ENCODE measurements around the gene CLDN20. TPM values are rescaled to one million over a fixed set of nuclear protein-coding genes. Genes with fewer than 3 reads are reported as not detected.

Gene CLDN20
- total RNA-seq, 1 donor, result not detected

GRCh38 chr6:155259897-155260296, 3.9 kb upstream of the CLDN20 start:
- TF ChIP-seq CTCF (IDR thresholded peaks at IDR 0.05; ENCODE audit: insufficient read depth, low read length), result no peak
- H3K4me3 ChIP-seq (ENCODE audit: low read depth, low read length), result no peak overlapping the region

GRCh38 chr6:155260686-155261085, 3.1 kb upstream of the CLDN20 start:
- TF ChIP-seq CTCF (IDR thresholded peaks at IDR 0.05; ENCODE audit: insufficient read depth, low read length), result no peak
- DNase-seq (ENCODE audit: low read depth), result no peak
- no peak overlapping the region for H3K4me3 ChIP-seq (ENCODE audit: low read depth, low read length)

More at GRCh38 chr6:155259897-155260296, 3.9 kb upstream of the CLDN20 start:
- no peak for DNase-seq (ENCODE audit: low read depth)

- no peak overlapping the region for H3K4me3 ChIP-seq (ENCODE audit: low read depth, low read length)
- DNase-seq (ENCODE audit: low read depth), result no peak
- TF ChIP-seq CTCF (IDR thresholded peaks at IDR 0.05; ENCODE audit: insufficient read depth, low read length), result no peak
These were observed 2.5 kb upstream of the CLDN20 start for GRCh38 chr6:155261111-155261900.

- TF ChIP-seq CTCF (IDR thresholded peaks at IDR 0.05; ENCODE audit: insufficient read depth, low read length), result no peak
- no peak for DNase-seq (ENCODE audit: low read depth)
- H3K4me3 ChIP-seq (ENCODE audit: low read depth, low read length), result no peak overlapping the region
These were observed 1.2 kb upstream of the CLDN20 start for GRCh38 chr6:155262655-155263054.

GRCh38 chr6:155264693-155265320, 994 bp downstream of the CLDN20 start:
- DNase-seq (ENCODE audit: low read depth), result peak; percentile 13
- no peak for TF ChIP-seq CTCF (IDR thresholded peaks at IDR 0.05; ENCODE audit: insufficient read depth, low read length)
- no peak overlapping the region for H3K4me3 ChIP-seq (ENCODE audit: low read depth, low read length)

- DNase-seq (ENCODE audit: low read depth), result no peak
- no peak overlapping the region for H3K4me3 ChIP-seq (ENCODE audit: low read depth, low read length)
- TF ChIP-seq CTCF (IDR thresholded peaks at IDR 0.05; ENCODE audit: insufficient read depth, low read length), result no peak
These were observed 2.2 kb downstream of the CLDN20 start for GRCh38 chr6:155265843-155266535.

Measured in fibroblast of the aortic adventitia (primary cell).